Esophagus squamous epithelium (tissue), 4 donors: ENCODE data around the gene SCN4A.
"Not testable (repeated sequence)": the region's sequence is repeated elsewhere in the genome, so short reads cannot be mapped to it uniquely, and the experiment has no call there.

Experiments used
- CTCF ChIP-seq, 6 experiments: fragments of 450-650 bp in 4 of 6; fragments of 200-600 bp in 2 of 6; sonication (generic) in 2 of 6; IDR thresholded peaks; one replicate each; pipeline ENCODE4 v1.5.1; 2016 to 2019; ENCODE audit warnings: antibody characterized with exemption in 6 of 6, mild to moderate bottlenecking in 4 of 6, moderate library complexity in 4 of 6
- POLR2A ChIP-seq, 4 donors: fragments of 450-650 bp; IDR thresholded peaks; one replicate each; pipeline ENCODE4 v1.6.1; 2017; ENCODE audit warnings: antibody characterized with exemption in 4 of 4, mild to moderate bottlenecking in 4 of 4, moderate library complexity in 3 of 4

GRCh38 chr17:63894821-63895220, 77.9 kb downstream of the SCN4A start:
- TF ChIP-seq POLR2A, CTCF (IDR thresholded peaks at IDR 0.05): not testable (repeated sequence)
